Activated naive CD8-positive, alpha-beta T cell treated with anti-CD3 and anti-CD28 coated beads, Interleukin-2, amount 10 ng/mL, durations not matched to agents 7 days and 5 days (primary cell): ENCODE measurements around the gene CBFB. TPM values are rescaled to one million over a fixed set of nuclear protein-coding genes. Genes with fewer than 3 reads are reported as not detected.

ENCODE experiments used
- ATAC-seq: fragments of 150-1000 bp; cut with Tn5 transposase; one replicate; pipeline ENCODE4 v1.10.0; 2021; ENCODE audit warnings: low read depth, moderate library complexity
- POLR2A ChIA-PET: fragments of 350-600 bp; sonication (Branson Sonifier 250); formaldehyde crosslinking; loops from one replicate; lab custom pipeline; 2021; ENCODE audit warnings: antibody characterized with exemption; lab: Charles Lee
- DNase-seq: peaks from one replicate; pipeline ENCODE4 v3.0.0; 2021
- H3K27ac Mint-ChIP-seq: one replicate; pipeline ENCODE4 v1.8.0; 2022; ENCODE audit warnings: mild to moderate bottlenecking, mixed read lengths
- H3K27me3 Mint-ChIP-seq: one replicate; pipeline ENCODE4 v1.8.0; 2022; ENCODE audit warnings: mild to moderate bottlenecking, moderate library complexity, mixed read lengths
- H3K36me3 Mint-ChIP-seq: one replicate; pipeline ENCODE4 v1.8.0; 2021; ENCODE audit warnings: mild to moderate bottlenecking, mixed read lengths
- H3K4me1 Mint-ChIP-seq: one replicate; pipeline ENCODE4 v1.8.0; 2021; ENCODE audit warnings: mixed read lengths
- H3K4me3 Mint-ChIP-seq: one replicate; pipeline ENCODE4 v1.8.0; 2022; ENCODE audit warnings: mild to moderate bottlenecking, moderate library complexity, mixed read lengths
- H3K9me3 Mint-ChIP-seq: one replicate; pipeline ENCODE4 v1.8.0; 2021; ENCODE audit warnings: mixed read lengths
- total RNA-seq, 2 experiments: library from RNA; stranded (reverse); gene quantifications; one replicate each; pipeline ENCODE4 v1.2.3, GENCODE V29; 2021

The CBFB gene
- total RNA-seq, 2 experiments from 2014 or later = 193 to 198 TPM

DNA sequence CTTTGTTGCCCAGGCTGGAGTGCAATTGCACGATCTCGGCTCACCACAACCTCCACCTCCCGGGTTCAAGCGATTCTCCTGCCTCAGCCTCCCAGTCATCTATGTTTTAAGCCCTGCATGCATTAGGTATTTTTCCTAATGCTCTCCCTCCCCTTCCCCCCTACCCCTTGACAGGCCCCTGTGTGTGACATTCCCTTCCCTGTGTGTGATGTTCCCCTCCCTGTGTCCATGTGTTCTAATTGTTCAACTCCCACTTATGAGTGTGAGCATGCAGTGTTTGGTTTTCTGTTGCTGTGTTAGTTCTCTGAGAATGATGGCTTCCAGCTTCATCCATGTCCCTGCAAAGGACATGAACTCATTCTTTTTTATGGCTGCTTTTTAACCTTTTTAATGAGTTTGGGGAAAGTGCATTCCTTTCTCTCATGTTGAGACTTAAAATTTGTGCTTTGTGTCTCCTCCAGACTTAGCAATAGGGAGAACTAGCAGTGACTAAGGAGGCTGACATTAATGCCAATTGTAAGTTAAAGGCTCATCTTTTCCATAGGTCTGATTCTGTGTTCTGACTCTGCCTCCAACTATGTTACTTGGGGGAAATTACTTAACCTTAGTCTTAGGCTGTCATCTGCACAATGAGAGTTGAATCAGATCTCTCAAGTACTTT is 63.1 kb downstream of the CBFB start:
- POLR2A ChIA-PET = no interaction called here
- H3K27ac Mint-ChIP-seq = no peak overlapping the region
- DNase-seq (no peak), ATAC-seq (no peak)
- H3K27me3 Mint-ChIP-seq = no peaks in the 10 kb centered on the region
- peaks cover 2% of the 10 kb centered on the region for H3K4me1 Mint-ChIP-seq
- H3K36me3 Mint-ChIP-seq = peaks cover 15% of the 10 kb centered on the region
- no peak overlapping the region for H3K4me3 Mint-ChIP-seq
- H3K9me3 Mint-ChIP-seq = no peaks in the 10 kb centered on the region

DNA sequence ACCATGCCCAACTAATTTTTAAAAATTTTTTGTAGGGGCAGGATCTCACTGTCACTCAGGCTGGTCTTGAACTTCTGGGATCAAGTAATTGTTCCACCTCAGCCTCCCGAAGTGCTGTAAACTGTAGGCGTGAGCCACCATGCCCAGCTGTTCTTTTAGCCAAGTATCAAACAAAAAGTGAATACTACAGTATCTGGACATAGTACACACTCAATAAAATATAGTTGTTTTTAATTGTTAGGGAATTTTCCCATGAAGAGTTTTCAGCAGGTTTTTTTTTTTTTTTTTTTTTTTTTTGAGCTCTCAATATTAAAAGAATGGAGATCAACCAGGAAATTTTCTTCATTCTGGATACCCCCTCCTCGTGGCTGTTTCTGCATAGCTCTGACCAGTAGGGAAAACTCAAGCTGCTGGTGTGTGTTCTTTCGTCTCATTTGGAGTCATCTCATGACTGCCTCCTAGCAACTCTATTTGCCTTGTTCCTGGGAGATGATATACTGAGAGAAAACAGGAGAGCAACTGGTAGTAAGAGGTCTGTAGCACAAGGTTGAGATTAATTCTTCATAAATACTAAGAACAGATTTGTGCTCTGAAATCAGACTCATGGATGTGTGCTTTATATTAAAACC is 64.3 kb downstream of the CBFB start:
- peaks cover 8% of the 10 kb centered on the region for H3K36me3 Mint-ChIP-seq
- no peak overlapping the region for H3K4me3 Mint-ChIP-seq
- no peak overlapping the region for H3K27ac Mint-ChIP-seq
- no peak for DNase-seq
- H3K4me1 Mint-ChIP-seq = peaks cover 2% of the 10 kb centered on the region
- H3K9me3 Mint-ChIP-seq = no peaks in the 10 kb centered on the region
- no peaks in the 10 kb centered on the region for H3K27me3 Mint-ChIP-seq
- ATAC-seq = no peak
- POLR2A ChIA-PET = interaction anchor here (0.7 kb wide), 2 partner anchors 17 to 217 kb away, joined by 3 to 5 read pairs; no protein-coding TSS in a partner anchor

- H3K27me3 Mint-ChIP-seq = no peaks in the 10 kb centered on the region
- no peaks in the 10 kb centered on the region for H3K9me3 Mint-ChIP-seq
- peaks cover 12% of the 10 kb centered on the region for H3K36me3 Mint-ChIP-seq
- H3K4me1 Mint-ChIP-seq = peaks cover 2% of the 10 kb centered on the region
- H3K4me3 Mint-ChIP-seq = no peak overlapping the region
- POLR2A ChIA-PET = no interaction called here
- H3K27ac Mint-ChIP-seq = no peak overlapping the region
- ATAC-seq (no peak), DNase-seq (no peak)
These were observed 69.7 kb downstream of the CBFB start for GRCh38 chr16:67098599-67098998.

DNA sequence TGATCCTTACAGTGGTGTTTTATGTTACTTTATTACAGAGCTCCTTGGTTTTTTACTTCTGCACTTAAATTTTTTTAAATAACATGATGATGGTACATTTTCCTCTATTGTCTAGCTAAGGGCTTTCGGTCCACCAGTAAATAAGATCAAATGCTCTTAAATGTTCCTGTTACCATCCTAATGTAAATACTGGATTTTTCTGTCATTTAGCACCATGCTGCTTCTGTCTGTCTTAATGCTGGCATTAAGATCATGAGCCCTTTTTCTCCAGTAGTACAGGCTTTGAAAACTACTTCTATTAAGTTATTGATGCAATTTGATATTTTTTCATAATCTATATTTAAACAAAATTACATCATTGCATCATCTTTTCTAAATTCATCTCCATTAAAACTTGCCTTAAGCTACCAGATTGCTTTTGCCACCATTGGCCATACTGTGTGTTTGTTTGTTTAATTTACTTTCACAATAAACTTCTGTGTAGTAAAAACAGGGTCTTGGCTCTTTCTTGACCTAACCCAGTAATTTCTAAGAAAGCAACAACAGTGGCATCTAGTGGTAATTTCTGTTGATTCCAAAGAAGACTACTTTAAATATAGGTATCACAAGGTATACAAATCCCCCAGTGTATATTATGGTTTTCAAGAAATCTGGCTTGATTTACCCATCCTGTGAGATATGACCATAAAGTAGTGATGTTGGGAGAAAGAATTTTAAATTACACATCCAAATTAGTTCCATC is 71.8 kb downstream of the CBFB start:
- ATAC-seq (peak; percentile 42), DNase-seq (no peak)
- Mint-ChIP-seq H3K36me3 (peaks cover 12% of the 10 kb centered on the region), H3K9me3 (no peaks in the 10 kb centered on the region), H3K4me3 (no peak overlapping the region), H3K4me1 (peaks cover 2% of the 10 kb centered on the region), H3K27me3 (no peaks in the 10 kb centered on the region), H3K27ac (no peak overlapping the region)
- POLR2A ChIA-PET = no interaction called here

DNA sequence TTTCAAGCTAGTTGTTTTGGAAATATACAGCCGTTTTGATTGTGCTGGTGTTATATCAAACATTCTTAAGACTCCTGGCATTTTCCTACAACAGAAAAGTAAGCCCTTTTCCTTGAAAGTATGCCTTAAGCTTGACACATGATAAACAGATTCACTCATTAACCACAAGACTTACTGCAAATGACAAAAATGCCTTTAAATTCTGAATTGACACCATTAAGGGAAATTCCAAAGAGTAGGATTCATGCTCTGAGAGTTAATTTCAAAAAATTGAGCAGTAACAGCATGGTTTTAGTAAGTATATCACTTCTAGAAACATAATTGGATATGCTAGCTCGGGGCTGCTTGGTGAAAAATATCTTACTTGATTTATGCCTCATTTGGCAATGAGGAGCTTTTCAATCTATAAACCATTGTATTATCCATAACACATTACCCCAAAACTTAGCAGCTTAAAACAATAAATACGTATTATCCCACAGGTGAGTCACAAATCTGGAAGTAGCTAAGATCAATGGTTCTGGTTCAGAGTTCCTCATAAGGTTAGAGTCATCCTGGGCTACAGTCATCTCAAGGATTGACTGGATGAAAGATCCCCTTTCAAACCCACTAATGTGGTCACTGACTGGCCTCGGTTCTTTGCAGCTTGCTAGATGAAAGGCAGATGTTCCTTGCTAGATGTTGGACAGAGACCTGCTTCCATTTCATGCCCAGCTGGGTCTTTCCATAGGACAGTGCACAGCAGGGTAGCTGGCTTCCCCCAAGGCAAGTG is 72.5 kb downstream of the CBFB start:
- POLR2A ChIA-PET = interaction anchor here (0.8 to 0.9 kb wide), 2 partner anchors 57 to 72 kb away, joined by 3 read pairs; no protein-coding TSS in a partner anchor
- Mint-ChIP-seq H3K4me1 (peaks cover 2% of the 10 kb centered on the region), H3K27ac (no peak overlapping the region), H3K27me3 (no peaks in the 10 kb centered on the region), H3K4me3 (no peak overlapping the region), H3K36me3 (peaks cover 12% of the 10 kb centered on the region), H3K9me3 (no peaks in the 10 kb centered on the region)
- DNase-seq (no peak), ATAC-seq (no peak)

DNA sequence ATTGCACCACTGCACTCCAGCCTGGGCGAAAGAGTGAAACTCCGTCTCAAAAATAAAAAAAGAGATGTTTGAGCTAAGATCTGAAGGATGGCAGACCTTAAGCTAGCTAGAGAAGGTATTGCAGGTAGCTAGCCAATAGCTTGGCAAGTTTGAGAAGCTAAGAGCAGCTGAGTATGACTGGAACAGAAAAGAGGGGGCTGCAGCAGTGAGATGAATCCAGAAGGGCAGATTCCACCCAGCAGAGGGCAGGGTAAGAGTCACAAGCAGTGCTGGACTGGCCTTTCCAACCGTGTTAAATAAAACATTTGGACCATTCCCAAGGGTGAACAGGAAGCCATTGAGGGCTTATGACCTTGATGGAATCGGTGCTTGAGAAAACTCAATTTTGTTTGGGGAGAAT is 75.1 kb downstream of the CBFB start:
- no peaks in the 10 kb centered on the region for H3K9me3 Mint-ChIP-seq
- H3K4me1 Mint-ChIP-seq = peaks cover 4% of the 10 kb centered on the region
- no peak overlapping the region for H3K4me3 Mint-ChIP-seq
- POLR2A ChIA-PET = interaction anchor here (1.1 kb wide), 1 partner anchor 76 kb away, joined by 4 read pairs; no protein-coding TSS in a partner anchor
- H3K36me3 Mint-ChIP-seq = peaks cover 12% of the 10 kb centered on the region
- H3K27me3 Mint-ChIP-seq = no peaks in the 10 kb centered on the region
- ATAC-seq (peak; percentile 35), DNase-seq (no peak)
- H3K27ac Mint-ChIP-seq = no peak overlapping the region

DNA sequence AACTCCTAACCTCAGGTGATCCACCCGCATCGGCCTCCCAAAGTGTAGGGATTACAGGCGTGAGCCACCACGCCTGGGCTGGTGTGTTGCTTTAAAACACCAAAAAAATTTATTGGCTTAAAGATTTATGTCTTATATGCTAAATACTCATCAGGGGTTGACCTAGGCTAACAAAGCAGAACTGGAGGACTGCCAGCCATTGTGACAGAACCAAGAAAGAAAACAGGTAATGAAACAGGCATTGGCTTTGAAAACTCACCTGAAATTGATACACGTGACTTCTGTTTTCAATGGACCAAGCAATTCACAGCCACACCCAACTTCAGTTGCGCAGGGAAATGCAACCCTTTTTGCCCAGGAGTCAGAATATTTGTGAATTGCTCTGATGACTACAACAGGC is 75.9 kb downstream of the CBFB start:
- Mint-ChIP-seq H3K9me3 (no peaks in the 10 kb centered on the region), H3K4me3 (no peak overlapping the region), H3K4me1 (peaks cover 5% of the 10 kb centered on the region), H3K27me3 (no peaks in the 10 kb centered on the region), H3K36me3 (peaks cover 8% of the 10 kb centered on the region), H3K27ac (no peak overlapping the region)
- POLR2A ChIA-PET = no interaction called here
- ATAC-seq = no peak
- DNase-seq = no peak

DNA sequence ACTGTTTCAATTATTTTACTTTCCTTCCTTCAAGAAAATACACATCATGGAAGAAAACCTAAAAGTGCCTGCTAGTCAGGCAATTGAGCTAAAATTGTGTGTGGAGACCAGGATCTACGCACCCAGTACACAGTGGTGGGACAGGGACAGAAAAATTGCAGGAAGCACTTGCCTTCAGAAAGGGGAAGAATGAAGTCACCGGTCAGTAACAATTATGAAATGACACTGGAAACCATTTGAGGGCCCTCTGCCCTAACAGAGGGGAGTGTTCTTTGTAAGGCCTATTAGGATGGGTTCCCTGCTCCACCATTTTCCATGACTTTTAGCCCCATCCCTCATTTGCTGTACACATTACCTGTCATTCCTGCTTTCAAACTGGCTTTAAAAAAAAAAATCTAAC is 76.3 kb downstream of the CBFB start:
- H3K4me3 Mint-ChIP-seq = no peak overlapping the region
- peaks cover 8% of the 10 kb centered on the region for H3K36me3 Mint-ChIP-seq
- H3K9me3 Mint-ChIP-seq = no peaks in the 10 kb centered on the region
- DNase-seq (no peak), ATAC-seq (no peak)
- POLR2A ChIA-PET = no interaction called here
- H3K27me3 Mint-ChIP-seq = no peaks in the 10 kb centered on the region
- no peak overlapping the region for H3K27ac Mint-ChIP-seq
- H3K4me1 Mint-ChIP-seq = peaks cover 6% of the 10 kb centered on the region

GRCh38 chr16:67105881-67106280 is 76.9 kb downstream of the CBFB start:
- H3K27ac Mint-ChIP-seq = no peak overlapping the region

GRCh38 chr16:67108489-67108888 is 79.5 kb downstream of the CBFB start:
- POLR2A ChIA-PET = no interaction called here
- H3K9me3 Mint-ChIP-seq = no peaks in the 10 kb centered on the region
- no peaks in the 10 kb centered on the region for H3K27me3 Mint-ChIP-seq
- ATAC-seq (no peak), DNase-seq (no peak)
- H3K27ac Mint-ChIP-seq = no peak overlapping the region
- peaks cover 7% of the 10 kb centered on the region for H3K36me3 Mint-ChIP-seq
- H3K4me1 Mint-ChIP-seq = peaks cover 26% of the 10 kb centered on the region
- no peak overlapping the region for H3K4me3 Mint-ChIP-seq

More at GRCh38 chr16:67105881-67106280, 76.9 kb downstream of the CBFB start:
- POLR2A ChIA-PET = interaction anchor here (1.7 kb wide), 1 partner anchor 88 kb away, joined by 5 read pairs; no protein-coding TSS in a partner anchor
- H3K9me3 Mint-ChIP-seq = no peaks in the 10 kb centered on the region
- H3K4me1 Mint-ChIP-seq = peaks cover 12% of the 10 kb centered on the region
- H3K36me3 Mint-ChIP-seq = peaks cover 8% of the 10 kb centered on the region
- H3K27me3 Mint-ChIP-seq = no peaks in the 10 kb centered on the region
- no peak overlapping the region for H3K4me3 Mint-ChIP-seq
- no peak for ATAC-seq
- DNase-seq = no peak

- H3K4me3 Mint-ChIP-seq = peak overlapping the region; percentile 97
- peak overlapping the region; percentile 68 for H3K27ac Mint-ChIP-seq
- H3K36me3 Mint-ChIP-seq = peaks cover 7% of the 10 kb centered on the region
- ATAC-seq (no peak), DNase-seq (no peak)
- POLR2A ChIA-PET = no interaction called here
- no peaks in the 10 kb centered on the region for H3K27me3 Mint-ChIP-seq
- H3K4me1 Mint-ChIP-seq = peaks cover 26% of the 10 kb centered on the region
- H3K9me3 Mint-ChIP-seq = no peaks in the 10 kb centered on the region
These were observed 80.0 kb downstream of the CBFB start for GRCh38 chr16:67108931-67109406.

DNA sequence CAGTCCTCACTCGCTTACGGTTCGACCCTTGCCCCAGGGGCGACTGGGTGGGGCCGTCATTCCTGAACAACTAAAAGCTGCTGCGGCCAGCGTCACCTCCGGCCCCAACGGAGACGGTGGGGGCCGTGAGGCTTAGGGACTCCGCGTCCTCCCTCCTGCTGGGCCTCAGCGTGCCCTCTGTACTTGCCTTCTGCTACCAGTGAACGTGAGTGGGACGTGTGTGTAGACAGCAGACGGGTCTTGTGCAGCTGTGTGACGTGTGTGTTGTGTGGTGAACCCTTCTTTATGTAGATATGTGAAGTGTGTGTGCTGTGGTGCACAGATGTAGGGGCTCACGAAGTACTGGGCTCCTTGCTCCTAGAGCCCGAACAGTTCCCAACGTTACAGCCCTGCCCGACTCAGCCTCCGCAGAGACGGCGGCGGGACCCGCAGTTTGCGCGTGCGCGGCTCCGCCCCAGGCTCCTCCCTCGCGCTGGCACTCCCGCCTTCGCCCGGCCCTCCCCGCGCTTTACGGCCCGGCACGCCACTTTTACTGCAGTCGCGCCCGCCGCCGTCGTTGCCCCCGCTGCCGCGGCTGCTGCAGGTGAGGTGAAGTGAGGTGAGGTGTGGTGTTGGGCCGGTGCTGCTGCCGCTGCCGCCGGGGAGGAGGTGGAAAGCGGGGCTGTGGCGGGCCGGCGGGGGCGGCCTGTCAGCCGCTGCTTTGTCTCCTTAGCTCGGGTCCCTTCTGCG is 80.6 kb downstream of the CBFB start, which contains the start of gene PHAF1:
TSS of gene PHAF1 (plus strand) at position 535 of the 729 bp plus-strand sequence. CDS start 235 bp downstream, outside the sequence.
- H3K27ac Mint-ChIP-seq = peak within 1 kb of the TSS; percentile 71
- ATAC-seq (peak; percentile 95), DNase-seq (peak; percentile 99)
- peaks cover 26% of the 10 kb centered on the region for H3K4me1 Mint-ChIP-seq
- H3K4me3 Mint-ChIP-seq = peak within 1 kb of the TSS; percentile 97
- no peaks in the 10 kb centered on the region for H3K9me3 Mint-ChIP-seq
- peaks cover 7% of the 10 kb centered on the region for H3K36me3 Mint-ChIP-seq
- no peaks in the 10 kb centered on the region for H3K27me3 Mint-ChIP-seq
- POLR2A ChIA-PET = interaction anchor here (0.7 to 1.5 kb wide), 4 partner anchors 8 to 131 kb away, joined by 3 to 7 read pairs (median 4); no protein-coding TSS in a partner anchor
